GM19351 (cell line): ENCODE results near the gene ZNF620.
"Not testable (repeated sequence)": the region's sequence is repeated elsewhere in the genome, so short reads cannot be mapped to it uniquely, and the experiment has no call there.

Experiments used
- ATAC-seq: cut with Tn5 transposase; IDR thresholded peaks from one replicate; pipeline ENCODE4 v1.9.1; 2021; ENCODE audit warnings: mild to moderate bottlenecking, moderate library complexity; ENCODE audit not compliant: unreplicated experiment

Gene ZNF620

DNA sequence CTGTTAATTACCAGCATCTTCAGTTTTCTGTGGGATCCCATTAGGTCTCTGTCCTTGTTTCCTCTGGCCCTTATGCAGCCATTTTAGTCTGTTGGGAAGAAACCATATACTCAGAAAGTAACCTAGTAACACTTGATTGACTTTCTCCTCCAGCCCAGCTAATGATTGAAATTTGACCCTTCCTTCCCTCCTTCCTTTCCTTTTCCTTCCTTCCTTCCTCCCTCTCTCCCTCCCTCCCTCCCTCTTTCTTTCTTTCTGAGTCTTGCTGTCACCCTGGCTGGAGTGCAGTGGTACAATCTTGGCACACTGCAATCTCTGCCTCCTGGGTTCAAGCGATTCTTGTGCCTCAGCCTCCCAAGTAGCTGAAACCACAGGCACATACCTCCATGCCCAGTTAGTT lies 5.9 kb upstream of the ZNF620 start:
- ATAC-seq = no peak

- ATAC-seq = no peak
Measured at GRCh38 chr3:40502034-40502433, 3.8 kb upstream of the ZNF620 start.

- ATAC-seq = no peak
Measured at GRCh38 chr3:40504636-40505430, 1.0 kb upstream of the ZNF620 start.

DNA sequence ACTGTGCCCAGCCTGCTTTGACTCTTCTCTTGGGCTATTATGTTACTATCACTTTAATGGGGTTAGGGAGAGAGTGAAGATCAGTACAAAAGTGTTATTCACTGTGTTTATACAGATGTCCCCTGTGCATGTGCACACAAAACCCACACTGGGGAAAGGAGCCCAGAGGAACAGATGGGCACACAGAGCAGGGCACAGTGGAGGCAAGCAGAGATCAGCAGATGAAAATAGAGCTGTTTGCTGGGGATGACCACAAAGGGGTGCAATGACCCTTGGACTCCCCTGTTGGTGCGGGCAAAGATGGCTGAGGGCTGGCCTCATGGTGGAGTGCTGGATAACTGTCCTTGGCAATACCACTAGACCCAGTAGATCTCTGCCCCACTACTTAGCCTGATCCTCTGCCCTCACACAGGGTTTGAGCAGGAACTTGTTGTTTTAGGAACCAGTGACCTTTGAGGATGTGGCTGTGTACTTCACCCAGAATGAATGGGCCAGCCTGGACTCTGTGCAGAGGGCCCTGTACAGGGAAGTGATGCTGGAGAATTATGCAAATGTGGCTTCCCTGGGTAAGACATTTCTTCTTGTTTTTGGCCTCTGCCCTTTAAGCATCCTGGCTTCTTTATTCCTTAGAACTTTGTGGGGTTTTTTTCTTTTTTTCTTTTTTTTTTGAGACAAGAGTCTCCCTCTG lies 5.3 kb downstream of the ZNF620 start:
- no peak for ATAC-seq

- ATAC-seq = no peak
Measured at GRCh38 chr3:40516201-40516600, 10.4 kb downstream of the ZNF620 start.

- no peak for ATAC-seq
Measured at GRCh38 chr3:40518067-40518466, 12.2 kb downstream of the ZNF620 start.

DNA sequence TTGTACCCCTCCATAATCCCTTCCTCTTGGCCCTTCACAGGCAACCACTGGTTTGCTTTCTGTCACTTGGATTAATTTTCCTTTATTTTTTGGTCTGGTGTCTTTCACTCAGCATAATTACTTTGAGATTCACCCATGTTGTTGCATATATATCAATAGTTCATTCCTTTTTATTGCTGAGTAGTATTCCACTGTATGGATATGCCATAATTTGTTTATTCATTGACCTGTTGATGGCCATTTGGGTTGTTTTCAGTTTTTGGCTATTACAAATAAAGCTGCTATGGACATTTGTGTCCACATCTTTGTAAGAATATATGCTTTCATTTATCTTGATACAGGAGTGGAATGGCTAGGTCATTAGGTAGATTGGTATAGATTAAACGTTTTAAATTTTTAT lies 13.0 kb downstream of the ZNF620 start:
- no peak for ATAC-seq

DNA sequence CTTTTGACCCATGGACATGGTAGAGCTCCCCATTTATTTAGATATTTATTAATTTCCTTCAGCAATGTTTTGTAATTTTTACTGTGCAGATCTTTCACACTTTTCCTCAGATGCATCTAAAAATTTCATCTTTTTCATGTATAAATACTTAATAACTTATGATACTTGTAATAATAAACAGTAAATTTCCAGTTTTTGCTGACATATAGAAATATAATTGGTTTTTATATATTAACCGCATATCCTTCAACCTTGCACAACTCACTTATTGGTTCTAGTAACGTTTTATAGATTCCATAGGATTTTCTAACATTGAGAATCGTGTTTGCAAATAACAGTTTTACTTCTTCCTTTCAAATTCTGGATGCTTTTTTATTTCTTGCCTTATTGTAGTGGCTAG lies 15.4 kb downstream of the ZNF620 start:
- no peak for ATAC-seq

GRCh38 chr3:40523781-40524180 lies 17.9 kb downstream of the ZNF620 start:
- no peak for ATAC-seq

DNA sequence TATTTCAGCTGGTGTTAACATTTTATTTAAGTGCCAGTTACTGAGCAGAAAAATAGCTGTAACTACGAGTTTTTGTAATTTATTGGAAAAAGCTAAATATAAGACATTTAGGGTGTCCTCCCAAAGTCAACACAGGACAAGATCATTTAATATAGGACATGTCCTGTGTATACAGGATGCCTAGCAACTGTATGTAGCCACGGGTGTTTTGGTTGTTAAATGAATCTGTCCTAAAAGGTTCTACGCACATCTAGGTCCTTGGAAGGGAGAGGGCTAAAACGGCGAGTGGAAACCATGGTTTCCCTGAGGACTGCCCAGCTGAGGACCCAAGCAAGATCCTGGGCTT lies 18.4 kb downstream of the ZNF620 start:
- ATAC-seq = peak; percentile 18

- peak; percentile 98 for ATAC-seq
Measured at GRCh38 chr3:40524568-40525285, 18.9 kb downstream of the ZNF620 start, which contains the start of gene ZNF621. TSS of gene ZNF621 (plus strand) at chr3:40524960. CDS start at chr3:40525841, 881 bp downstream.

- no peak for ATAC-seq
Measured at GRCh38 chr3:40528426-40528825, 22.6 kb downstream of the ZNF620 start.

DNA sequence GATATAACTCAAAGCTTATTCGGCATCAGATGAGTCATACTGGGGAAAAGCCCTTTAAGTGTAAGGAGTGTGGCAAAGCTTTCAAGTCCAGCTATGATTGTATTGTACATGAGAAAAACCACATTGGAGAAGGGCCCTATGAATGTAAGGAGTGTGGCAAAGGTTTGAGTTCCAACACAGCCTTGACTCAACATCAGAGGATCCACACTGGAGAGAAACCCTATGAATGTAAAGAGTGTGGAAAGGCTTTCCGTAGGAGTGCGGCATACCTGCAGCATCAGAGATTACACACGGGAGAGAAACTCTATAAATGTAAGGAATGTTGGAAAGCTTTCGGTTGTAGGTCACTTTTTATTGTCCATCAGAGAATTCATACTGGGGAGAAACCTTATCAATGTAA lies 26.4 kb downstream of the ZNF620 start:
- ATAC-seq = no peak

GRCh38 chr3:40534283-40534682 lies 28.4 kb downstream of the ZNF620 start:
- ATAC-seq = no peak

DNA sequence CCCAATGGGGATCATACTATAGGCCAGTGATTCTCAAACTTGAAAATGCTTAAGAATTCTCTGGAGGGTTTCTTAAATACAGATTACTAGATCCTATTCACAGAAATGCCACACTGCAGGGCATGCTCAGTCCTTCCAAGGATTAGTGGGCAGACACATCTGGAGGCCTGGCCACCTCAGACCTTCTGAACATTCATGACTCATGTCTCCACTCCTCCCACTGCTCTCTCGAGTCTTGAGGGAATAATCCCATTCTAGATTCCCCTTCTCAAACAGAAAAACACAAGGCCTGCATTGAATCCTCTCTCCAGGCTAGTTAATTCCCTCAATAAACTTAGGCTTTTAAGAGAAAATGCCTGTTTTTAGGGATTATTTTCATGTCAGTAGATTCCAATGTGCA lies 41.0 kb downstream of the ZNF620 start:
- no peak for ATAC-seq

GRCh38 chr3:40550167-40550566 lies 44.3 kb downstream of the ZNF620 start:
- ATAC-seq = no peak

DNA sequence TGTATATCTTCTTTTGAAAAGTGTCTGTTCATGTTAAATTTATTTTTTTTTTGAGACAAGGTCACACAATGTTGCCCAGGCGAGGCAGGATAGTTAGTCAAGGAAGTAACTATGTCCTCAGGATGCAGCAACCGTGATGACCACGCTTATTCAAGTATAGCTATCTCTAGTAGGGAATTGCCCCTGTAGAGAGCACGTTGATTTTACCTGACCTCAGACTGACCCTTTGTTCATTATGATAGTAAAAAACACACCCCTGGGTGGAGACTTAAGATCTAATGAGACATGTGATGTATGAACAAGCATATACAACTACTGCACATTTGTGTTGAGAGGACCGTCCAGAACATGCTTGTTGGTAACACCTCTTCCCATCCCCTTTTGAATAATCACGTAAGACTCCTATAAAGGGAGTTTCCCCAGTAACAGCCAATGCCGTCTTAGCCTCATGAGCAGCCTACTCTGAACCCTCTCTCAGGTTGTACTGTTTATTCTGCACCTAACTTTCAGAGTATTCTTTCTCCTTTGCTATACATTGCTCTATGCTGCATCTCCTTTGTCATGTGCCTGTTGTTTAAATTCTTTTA lies 51.8 kb downstream of the ZNF620 start:
- ATAC-seq = peak; percentile 53

DNA sequence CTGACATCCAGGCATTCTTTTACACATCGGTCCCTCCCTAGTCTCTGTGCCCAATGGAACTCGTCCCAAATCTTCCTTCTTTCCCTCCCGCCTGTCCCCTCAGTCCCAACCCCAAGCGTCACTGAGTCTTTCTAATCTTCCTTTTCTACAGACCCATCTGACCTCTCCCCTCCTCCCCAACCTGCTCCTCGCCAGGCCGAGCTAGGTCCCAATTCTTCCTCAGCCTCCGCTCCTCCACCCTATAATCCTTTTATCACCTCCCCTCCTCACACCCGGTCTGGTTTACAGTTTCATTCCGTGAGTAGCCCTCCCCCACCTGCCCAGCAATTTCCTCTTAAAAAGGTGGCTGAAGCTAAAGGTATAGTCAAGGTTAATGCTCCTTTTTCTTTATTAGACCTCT lies 56.6 kb downstream of the ZNF620 start:
- not testable (repeated sequence) for ATAC-seq

DNA sequence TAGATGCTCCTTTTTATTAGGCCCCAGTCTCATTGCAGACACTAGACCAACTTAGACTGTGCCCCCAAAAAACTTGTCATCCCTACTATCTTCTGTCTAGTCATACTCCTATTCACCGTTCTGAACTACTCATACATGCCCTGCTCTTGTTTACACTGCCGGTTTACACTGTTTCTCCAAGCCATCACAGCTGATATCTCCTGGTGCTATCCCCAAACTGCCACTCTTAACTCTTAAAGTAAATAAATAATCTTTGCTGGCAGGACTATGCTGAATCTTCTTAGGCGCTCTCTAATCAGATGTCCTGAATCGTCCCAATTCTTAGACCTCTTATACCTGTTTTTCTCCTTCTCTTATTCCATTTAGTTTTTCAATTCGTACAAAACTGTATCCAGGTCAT lies 59.8 kb downstream of the ZNF620 start:
- ATAC-seq = not testable (repeated sequence)

DNA sequence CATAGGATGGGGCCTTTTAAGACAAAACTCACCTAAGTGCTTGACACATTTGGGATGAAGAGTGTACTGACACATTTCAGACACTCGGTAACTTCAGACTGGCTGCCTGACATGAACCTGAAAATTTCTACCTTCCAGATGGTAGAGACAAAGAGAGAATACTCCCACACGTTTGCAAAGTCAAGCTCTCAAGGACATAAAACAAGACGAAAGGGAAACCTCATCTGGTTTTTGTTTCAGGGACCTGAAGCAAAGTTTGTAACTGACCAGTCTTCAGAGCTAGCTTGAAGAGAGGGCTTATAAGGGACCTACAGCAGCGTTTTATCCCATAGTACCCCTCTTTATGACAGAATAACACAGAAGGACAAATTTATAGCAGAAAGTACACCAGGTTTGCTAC lies 60.9 kb downstream of the ZNF620 start:
- peak; percentile 66 for ATAC-seq
